ENCODE measurements around the gene HDHD3. TPM values are rescaled to one million over a fixed set of nuclear protein-coding genes. Genes with fewer than 3 reads are reported as not detected.
A peak's percentile ranks its signal among the peaks of the same experiment; 100 is the strongest.
"Not testable (repeated sequence)": the region's sequence is repeated elsewhere in the genome, so short reads cannot be mapped to it uniquely, and the experiment has no call there.

The HDHD3 gene
- total RNA-seq, 2 experiments from 2014 or later: 20.0 to 21.3 TPM

- H3K27ac Mint-ChIP-seq; POLR2A ChIA-PET; H3K9me3 Mint-ChIP-seq; H3K4me1 Mint-ChIP-seq; H3K4me3 Mint-ChIP-seq; H3K27me3 Mint-ChIP-seq; DNase-seq; H3K36me3 Mint-ChIP-seq; ATAC-seq (ENCODE audit: low read depth): not testable (repeated sequence)
These were observed 11.1 kb downstream of the HDHD3 start for GRCh38 chr9:113365652-113366051.

GRCh38 chr9:113364951-113365350 is 11.8 kb downstream of the HDHD3 start:
- no peaks in the 10 kb centered on the region for H3K9me3 Mint-ChIP-seq
- peaks cover 6% of the 10 kb centered on the region for H3K36me3 Mint-ChIP-seq
- H3K27ac Mint-ChIP-seq: no peak overlapping the region
- no peak for ATAC-seq (ENCODE audit: low read depth)
- H3K27me3 Mint-ChIP-seq: no peaks in the 10 kb centered on the region
- no peak overlapping the region for H3K4me3 Mint-ChIP-seq
- no peak for DNase-seq
- POLR2A ChIA-PET: interaction anchor here (0.6 to 1.5 kb wide), 2 partner anchors 12 to 49 kb away, joined by 3 to 4 read pairs; partner anchors contain the start of gene HDHD3
- H3K4me1 Mint-ChIP-seq: peaks cover 2% of the 10 kb centered on the region

- Mint-ChIP-seq H3K36me3 (peaks cover 10% of the 10 kb centered on the region), H3K27ac (no peak overlapping the region), H3K4me3 (no peak overlapping the region), H3K27me3 (no peaks in the 10 kb centered on the region), H3K4me1 (peaks cover 2% of the 10 kb centered on the region), H3K9me3 (no peaks in the 10 kb centered on the region)
- DNase-seq (no peak), ATAC-seq (ENCODE audit: low read depth) (no peak)
- POLR2A ChIA-PET: no interaction called here
These were observed 13.4 kb downstream of the HDHD3 start for GRCh38 chr9:113363336-113363735.

GRCh38 chr9:113361304-113362018 is 15.3 kb downstream of the HDHD3 start:
- Mint-ChIP-seq H3K36me3 (peaks cover 8% of the 10 kb centered on the region), H3K27me3 (no peaks in the 10 kb centered on the region), H3K4me3 (no peak overlapping the region), H3K4me1 (peaks cover 2% of the 10 kb centered on the region), H3K9me3 (no peaks in the 10 kb centered on the region), H3K27ac (no peak overlapping the region)
- ATAC-seq (ENCODE audit: low read depth) (no peak), DNase-seq (no peak)
- POLR2A ChIA-PET: interaction anchor here (0.7 kb wide), 1 partner anchor 12 kb away, joined by 3 read pairs; no protein-coding TSS in a partner anchor

- H3K4me1 Mint-ChIP-seq: peaks cover under 1% of the 10 kb centered on the region
- H3K4me3 Mint-ChIP-seq: no peak overlapping the region
- peaks cover 8% of the 10 kb centered on the region for H3K36me3 Mint-ChIP-seq
- POLR2A ChIA-PET: no interaction called here
- no peaks in the 10 kb centered on the region for H3K27me3 Mint-ChIP-seq
- no peak overlapping the region for H3K27ac Mint-ChIP-seq
- no peak for ATAC-seq (ENCODE audit: low read depth)
- H3K9me3 Mint-ChIP-seq: no peaks in the 10 kb centered on the region
- DNase-seq: no peak
These were observed 16.4 kb downstream of the HDHD3 start for GRCh38 chr9:113360242-113360842.

GRCh38 chr9:113359385-113359784 is 17.4 kb downstream of the HDHD3 start:
- Mint-ChIP-seq H3K4me1 (no peaks in the 10 kb centered on the region), H3K27me3 (no peaks in the 10 kb centered on the region), H3K27ac (no peak overlapping the region), H3K4me3 (no peak overlapping the region), H3K9me3 (no peaks in the 10 kb centered on the region), H3K36me3 (peaks cover 8% of the 10 kb centered on the region)
- POLR2A ChIA-PET: interaction anchor here (0.5 kb wide), 1 partner anchor 13 kb away, joined by 4 read pairs; no protein-coding TSS in a partner anchor
- DNase-seq: no peak
- no peak for ATAC-seq (ENCODE audit: low read depth)

GRCh38 chr9:113356686-113357292 is 20.0 kb downstream of the HDHD3 start:
- Mint-ChIP-seq H3K27me3 (no peaks in the 10 kb centered on the region), H3K27ac (no peak overlapping the region), H3K36me3 (peaks cover 16% of the 10 kb centered on the region), H3K4me3 (no peak overlapping the region), H3K9me3 (no peaks in the 10 kb centered on the region), H3K4me1 (peaks cover 7% of the 10 kb centered on the region)
- POLR2A ChIA-PET: no interaction called here
- no peak for ATAC-seq (ENCODE audit: low read depth)
- DNase-seq: no peak

GRCh38 chr9:113355040-113355596 is 21.7 kb downstream of the HDHD3 start:
- Mint-ChIP-seq H3K27ac (no peak overlapping the region), H3K27me3 (no peaks in the 10 kb centered on the region), H3K9me3 (no peaks in the 10 kb centered on the region), H3K4me3 (no peak overlapping the region), H3K36me3 (peaks cover 12% of the 10 kb centered on the region), H3K4me1 (peaks cover 20% of the 10 kb centered on the region)
- ATAC-seq (ENCODE audit: low read depth): no peak
- no peak for DNase-seq
- POLR2A ChIA-PET: no interaction called here

- no peak overlapping the region for H3K4me3 Mint-ChIP-seq
- peak overlapping the region; percentile 45 for H3K27ac Mint-ChIP-seq
- DNase-seq (no peak), ATAC-seq (ENCODE audit: low read depth) (no peak)
- no peaks in the 10 kb centered on the region for H3K9me3 Mint-ChIP-seq
- H3K27me3 Mint-ChIP-seq: no peaks in the 10 kb centered on the region
- peaks cover 31% of the 10 kb centered on the region for H3K4me1 Mint-ChIP-seq
- POLR2A ChIA-PET: interaction anchor here (5.3 kb wide), 1 partner anchor 12 kb away, joined by 43 read pairs; the partner anchor contains the start of gene WDR31
- peaks cover 7% of the 10 kb centered on the region for H3K36me3 Mint-ChIP-seq
These were observed 24.4 kb downstream of the HDHD3 start for GRCh38 chr9:113352411-113352810.

- Mint-ChIP-seq H3K9me3 (no peaks in the 10 kb centered on the region), H3K36me3 (peaks cover 7% of the 10 kb centered on the region), H3K27ac (no peak overlapping the region)
These were observed 24.8 kb downstream of the HDHD3 start for GRCh38 chr9:113352006-113352405.

GRCh38 chr9:113350937-113351336 is 25.8 kb downstream of the HDHD3 start:
- peak; percentile 45 for DNase-seq
- Mint-ChIP-seq H3K9me3 (no peaks in the 10 kb centered on the region), H3K27ac (peak overlapping the region; percentile 90), H3K27me3 (no peaks in the 10 kb centered on the region), H3K4me3 (peak overlapping the region; percentile 93), H3K36me3 (peaks cover 7% of the 10 kb centered on the region), H3K4me1 (peaks cover 31% of the 10 kb centered on the region)
- peak; percentile 54 for ATAC-seq (ENCODE audit: low read depth)
- POLR2A ChIA-PET: interaction anchor here (1.2 to 5.3 kb wide), 5 partner anchors 10 to 76 kb away, joined by 3 to 43 read pairs (median 13); partner anchors contain the start of genes C9orf43, CDC26, HDHD3 and POLE3

More at GRCh38 chr9:113352006-113352405, 24.8 kb downstream of the HDHD3 start:
- no peak overlapping the region for H3K4me3 Mint-ChIP-seq
- DNase-seq (no peak), ATAC-seq (ENCODE audit: low read depth) (no peak)
- peaks cover 31% of the 10 kb centered on the region for H3K4me1 Mint-ChIP-seq
- no peaks in the 10 kb centered on the region for H3K27me3 Mint-ChIP-seq
- POLR2A ChIA-PET: interaction anchor here (3.4 to 5.3 kb wide), 3 partner anchors 11 to 58 kb away, joined by 13 to 43 read pairs (median 19); partner anchors contain the start of genes C9orf43, HDHD3, POLE3 and WDR31

- peak overlapping the region; percentile 93 for H3K4me3 Mint-ChIP-seq
- H3K9me3 Mint-ChIP-seq: no peaks in the 10 kb centered on the region
- DNase-seq (peak; percentile 42), ATAC-seq (ENCODE audit: low read depth) (peak; percentile 9)
- H3K27ac Mint-ChIP-seq: peak overlapping the region; percentile 90
- H3K4me1 Mint-ChIP-seq: peaks cover 31% of the 10 kb centered on the region
- H3K27me3 Mint-ChIP-seq: no peaks in the 10 kb centered on the region
- POLR2A ChIA-PET: interaction anchor here (0.9 to 5.3 kb wide), 11 partner anchors 10 to 199 kb away, joined by 3 to 43 read pairs (median 5); partner anchors contain the start of genes C9orf43, CDC26, HDHD3 and POLE3
- peaks cover 7% of the 10 kb centered on the region for H3K36me3 Mint-ChIP-seq
These were observed 26.6 kb downstream of the HDHD3 start for GRCh38 chr9:113350107-113350661.

Measured in activated naive CD8-positive, alpha-beta T cell treated with anti-CD3 and anti-CD28 coated beads, Interleukin-2, amount 10 ng/mL, durations not matched to agents 7 days and 5 days (primary cell).